BJ (cell line): ENCODE results near the gene MYOF. TPM values are rescaled to one million over a fixed set of nuclear protein-coding genes. Genes with fewer than 3 reads are reported as not detected.

ENCODE experiments used
- CTCF ChIA-PET: fragments of 350-600 bp; formaldehyde crosslinking; extraction: SDS; loops from one replicate; lab custom pipeline; 2021; ENCODE audit warnings: antibody characterized with exemption, inconsistent platforms; lab: Yijun Ruan, JAX
- POLR2A ChIA-PET: fragments of 300-600 bp; sonication (Branson Sonifier 250); formaldehyde crosslinking; extraction: SDS; loops from one replicate; lab custom pipeline; 2021; ENCODE audit warnings: antibody characterized with exemption; lab: Charles Lee
- DNase-seq: peaks from one replicate; pipeline ENCODE4 v3.0.0-alpha.2; 2011; ENCODE audit warnings: low read depth
- H3K27me3 ChIP-seq: 2 replicates; pipeline ENCODE4 v1.6.0; 2011; ENCODE audit warnings: low read length; ENCODE audit not compliant: control insufficient read depth, insufficient read depth
- H3K36me3 ChIP-seq: 2 replicates; pipeline ENCODE4 v1.5.1; 2011; ENCODE audit warnings: low read length; ENCODE audit not compliant: control insufficient read depth, insufficient read depth
- H3K4me3 ChIP-seq: 2 replicates; pipeline ENCODE4 v1.5.1; 2011; ENCODE audit warnings: low read depth, mild to moderate bottlenecking, control low read depth, low read length
- polyA plus RNA-seq: library from polyadenylated mRNA; depleted of rRNA; stranded (reverse); fragments of >200 nt; gene quantifications from 2 replicates; pipeline ENCODE4 v1.2.3, GENCODE V29; 2011
- TF ChIP-seq, protein P1 (sequence below): IDR thresholded peaks from 2 replicates; pipeline ENCODE4 v1.5.1; 2011; ENCODE audit warnings: low read depth, mild to moderate bottlenecking, control low read depth, inconsistent platforms, low read length, moderate library complexity; ENCODE audit not compliant: insufficient read depth

The MYOF gene
- polyA plus RNA-seq, 1 experiment = 355 TPM

DNA sequence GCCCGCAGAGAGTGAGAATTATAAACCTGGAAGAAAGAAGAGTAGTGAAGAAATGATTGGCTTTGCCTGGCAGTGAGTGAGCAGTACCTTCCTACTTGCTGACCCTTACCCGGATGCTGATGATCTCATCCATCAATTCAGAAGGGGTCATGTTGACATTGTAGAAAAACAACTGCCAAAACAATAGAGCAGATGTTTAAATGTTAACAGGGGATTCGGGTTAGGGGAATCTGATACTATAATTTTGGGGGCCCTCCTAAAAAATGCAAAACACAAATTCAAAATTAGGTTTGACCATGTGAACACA is 78.1 kb downstream of the MYOF start:
- POLR2A ChIA-PET = no interaction called here

DNA sequence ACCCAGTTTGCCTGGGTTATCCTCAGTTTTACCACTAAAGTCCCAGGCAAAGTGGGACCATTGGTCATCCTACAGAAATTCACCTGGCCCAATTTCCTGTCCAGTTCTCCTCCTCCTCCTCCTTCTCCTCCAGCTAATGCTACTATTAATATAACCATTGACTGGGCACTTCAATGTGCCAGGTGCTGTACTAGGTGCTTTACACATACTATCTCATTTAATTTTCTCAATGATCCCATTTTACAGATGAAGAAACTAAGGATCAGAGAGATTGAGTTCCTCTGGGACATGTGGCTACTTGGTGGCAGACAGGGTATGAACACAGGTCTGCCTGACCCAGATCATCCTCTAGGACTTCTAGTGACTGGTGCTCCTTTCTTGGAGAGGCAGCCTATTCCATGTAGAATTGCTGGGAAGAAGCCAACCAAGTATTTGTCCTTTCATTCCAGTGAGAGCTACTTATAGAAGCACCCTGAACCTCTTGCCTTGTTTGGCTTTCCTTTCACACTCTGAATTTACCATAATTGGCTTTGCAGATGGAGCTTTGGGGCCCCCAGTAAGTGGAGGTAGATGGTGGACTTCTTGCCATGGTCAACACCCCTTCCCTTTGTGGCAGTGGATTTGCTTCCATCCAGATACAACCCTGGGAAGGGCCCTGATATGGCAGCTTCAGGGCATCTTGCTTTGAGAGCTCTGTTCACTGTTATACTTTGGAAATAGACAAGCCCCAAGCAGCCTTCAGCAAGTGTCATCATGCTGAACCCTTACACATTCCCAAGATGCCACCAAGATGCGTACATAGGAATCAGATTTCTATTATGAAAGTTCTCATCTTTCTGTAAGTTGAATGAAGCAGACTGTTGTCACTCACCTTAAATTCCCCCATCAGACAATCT is 78.7 kb downstream of the MYOF start:
- Histone ChIP-seq H3K4me3 (no peak overlapping the region), H3K27me3 (no peaks in the 10 kb centered on the region), H3K36me3 (peaks cover 27% of the 10 kb centered on the region)
- DNase-seq = no peak
- ChIA-PET POLR2A (interaction anchor here (0.6 kb wide), 1 partner anchor 594 kb away, joined by 4 read pairs; no protein-coding TSS in a partner anchor), CTCF (interaction anchor here (1.4 to 3.3 kb wide), 4 partner anchors 10 to 79 kb away, joined by 4 to 17 read pairs (median 8); partner anchors contain the start of gene MYOF)
- TF ChIP-seq, protein P1, sequence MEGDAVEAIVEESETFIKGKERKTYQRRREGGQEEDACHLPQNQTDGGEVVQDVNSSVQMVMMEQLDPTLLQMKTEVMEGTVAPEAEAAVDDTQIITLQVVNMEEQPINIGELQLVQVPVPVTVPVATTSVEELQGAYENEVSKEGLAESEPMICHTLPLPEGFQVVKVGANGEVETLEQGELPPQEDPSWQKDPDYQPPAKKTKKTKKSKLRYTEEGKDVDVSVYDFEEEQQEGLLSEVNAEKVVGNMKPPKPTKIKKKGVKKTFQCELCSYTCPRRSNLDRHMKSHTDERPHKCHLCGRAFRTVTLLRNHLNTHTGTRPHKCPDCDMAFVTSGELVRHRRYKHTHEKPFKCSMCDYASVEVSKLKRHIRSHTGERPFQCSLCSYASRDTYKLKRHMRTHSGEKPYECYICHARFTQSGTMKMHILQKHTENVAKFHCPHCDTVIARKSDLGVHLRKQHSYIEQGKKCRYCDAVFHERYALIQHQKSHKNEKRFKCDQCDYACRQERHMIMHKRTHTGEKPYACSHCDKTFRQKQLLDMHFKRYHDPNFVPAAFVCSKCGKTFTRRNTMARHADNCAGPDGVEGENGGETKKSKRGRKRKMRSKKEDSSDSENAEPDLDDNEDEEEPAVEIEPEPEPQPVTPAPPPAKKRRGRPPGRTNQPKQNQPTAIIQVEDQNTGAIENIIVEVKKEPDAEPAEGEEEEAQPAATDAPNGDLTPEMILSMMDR = no peak

More for the DNA sequence above, 78.1 kb downstream of the MYOF start:
- CTCF ChIA-PET = interaction anchor here (1.4 to 3.3 kb wide), 4 partner anchors 11 to 78 kb away, joined by 4 to 17 read pairs (median 8); partner anchors contain the start of gene MYOF
- Histone ChIP-seq H3K4me3 (no peak overlapping the region), H3K36me3 (peaks cover 27% of the 10 kb centered on the region), H3K27me3 (no peaks in the 10 kb centered on the region)
- TF ChIP-seq, protein P1 = no peak
- DNase-seq = no peak

DNA sequence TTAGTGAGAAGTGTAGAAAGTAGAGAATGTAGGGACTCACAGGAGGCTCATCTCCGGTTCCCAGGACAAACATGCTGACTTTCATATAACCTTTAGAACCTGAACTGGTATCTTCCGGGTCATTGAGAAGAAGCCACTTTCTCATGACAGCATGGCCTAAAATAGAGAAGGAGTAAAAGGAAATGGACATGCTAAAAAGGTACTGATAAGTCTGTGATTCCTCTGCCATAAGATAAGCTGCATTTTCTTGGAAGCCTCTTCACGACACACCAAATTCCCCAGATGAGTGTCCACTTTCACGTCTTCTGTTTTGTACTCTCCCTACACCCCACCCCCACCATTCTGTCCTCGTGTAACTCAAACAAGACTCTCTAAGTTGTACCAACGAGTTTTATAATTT is 79.9 kb downstream of the MYOF start:
- TF ChIP-seq, protein P1 = no peak
- Histone ChIP-seq H3K36me3 (peaks cover 28% of the 10 kb centered on the region), H3K4me3 (no peak overlapping the region), H3K27me3 (no peaks in the 10 kb centered on the region)
- CTCF ChIA-PET = interaction anchor here (3.3 kb wide), 1 partner anchor 26 kb away, joined by 17 read pairs; no protein-coding TSS in a partner anchor
- POLR2A ChIA-PET = no interaction called here
- DNase-seq = no peak

DNA sequence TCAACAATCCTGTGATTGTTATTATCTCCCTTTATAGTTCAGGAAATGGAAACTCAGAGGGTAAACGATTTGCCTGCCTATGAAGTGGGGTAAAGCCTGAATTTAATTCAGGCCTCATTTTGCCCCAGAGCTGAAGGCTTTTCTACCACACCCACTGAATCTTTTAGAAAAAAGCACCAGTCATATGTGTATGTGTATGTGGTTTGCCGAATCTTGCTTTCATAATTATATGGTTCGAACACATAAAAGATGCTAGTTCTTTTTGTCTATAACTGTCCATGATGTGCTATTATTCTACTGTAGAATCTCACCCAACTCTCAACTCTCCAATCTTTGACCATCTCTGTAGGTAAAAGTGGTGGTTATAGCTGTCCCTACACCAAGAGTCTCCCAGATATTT is 83.6 kb downstream of the MYOF start:
- Histone ChIP-seq H3K4me3 (no peak overlapping the region), H3K36me3 (peaks cover 26% of the 10 kb centered on the region), H3K27me3 (no peaks in the 10 kb centered on the region)
- CTCF ChIA-PET = no interaction called here
- POLR2A ChIA-PET = no interaction called here
- TF ChIP-seq, protein P1 = no peak
- DNase-seq = no peak

DNA sequence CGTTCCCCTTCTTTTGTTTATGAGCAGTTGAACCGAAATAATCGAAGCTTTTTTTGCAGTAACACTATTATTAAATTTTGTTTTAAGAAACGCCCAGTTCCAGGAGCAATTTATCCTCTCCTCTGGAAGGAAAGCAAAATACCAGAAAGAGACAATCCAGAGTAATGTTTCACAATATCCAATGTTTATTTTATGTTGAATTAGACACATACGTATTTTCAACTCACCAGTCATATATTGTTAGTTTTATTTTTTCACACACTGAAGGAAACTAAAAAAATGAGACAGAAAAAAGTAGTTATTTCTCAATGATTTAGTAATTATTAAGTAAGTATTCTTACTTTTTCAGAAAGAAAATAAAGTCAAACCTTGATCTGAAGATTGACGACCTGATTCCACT is 85.1 kb downstream of the MYOF start:
- POLR2A ChIA-PET = interaction anchor here (0.7 kb wide), 1 partner anchor 115 kb away, joined by 5 read pairs; no protein-coding TSS in a partner anchor
- H3K36me3 ChIP-seq = peaks cover 15% of the 10 kb centered on the region
- CTCF ChIA-PET = no interaction called here
- TF ChIP-seq, protein P1 = no peak
- no peak overlapping the region for H3K4me3 ChIP-seq
- DNase-seq = no peak
- H3K27me3 ChIP-seq = no peaks in the 10 kb centered on the region
